Caco-2 (cell line): ENCODE data around the gene AOPEP. TPM values are rescaled to one million over a fixed set of nuclear protein-coding genes. Genes with fewer than 3 reads are reported as not detected.

Experiments
- BruUV-seq: library from RNA; stranded (reverse); fragments of 400-500 nt; replicated peaks from 2 replicates; lab custom pipeline; 2021; lab: Mats Ljungman, UMichigan
- CTCF ChIA-PET: fragments of 300-600 bp; sonication (Branson Sonifier 250); formaldehyde crosslinking; loops from one replicate; lab custom pipeline; 2022; ENCODE audit warnings: antibody characterized with exemption; lab: Charles Lee
- POLR2A ChIA-PET: fragments of 300-600 bp; sonication (Branson Sonifier 250); formaldehyde crosslinking; loops from one replicate; lab custom pipeline; 2022; ENCODE audit warnings: antibody characterized with exemption; lab: Charles Lee
- DNase-seq, 2 experiments: peaks; one replicate each; pipeline versions ENCODE4 v3.0.0 to v3.0.0-alpha.2; 2020 to 2022
- H3K27me3 ChIP-seq: replicated peaks from 2 replicates; pipeline ENCODE4 v1.6.0; 2011; ENCODE audit warnings: low read length; ENCODE audit not compliant: control insufficient read depth, insufficient read depth
- H3K36me3 ChIP-seq: 2 replicates; pipeline ENCODE4 v1.5.1; 2011; ENCODE audit warnings: low read length; ENCODE audit not compliant: control insufficient read depth, insufficient read depth
- H3K4me1 ChIP-seq: fragments of 250-450 bp; sonication (Bioruptor Pico); 2 replicates; pipeline ENCODE4 v1.5.1; 2020; ENCODE audit warnings: mild to moderate bottlenecking
- H3K4me3 ChIP-seq: 2 replicates; pipeline ENCODE4 v1.5.1; 2011; ENCODE audit warnings: low read depth, mild to moderate bottlenecking, control low read depth, low read length
- H3K9me3 ChIP-seq: fragments of 250-450 bp; sonication (Bioruptor Pico); 2 replicates; pipeline ENCODE4 v1.5.1; 2020; ENCODE audit warnings: mild to moderate bottlenecking, moderate library complexity
- H3K27ac Mint-ChIP-seq: one replicate; pipeline ENCODE4 v1.8.0; 2022; ENCODE audit warnings: mixed read lengths; ENCODE audit not compliant: unreplicated experiment
- H3K27me3 Mint-ChIP-seq: one replicate; pipeline ENCODE4 v1.8.0; 2022; ENCODE audit warnings: mixed read lengths; ENCODE audit not compliant: insufficient read depth, unreplicated experiment
- H3K36me3 Mint-ChIP-seq: one replicate; pipeline ENCODE4 v1.8.0; 2022; ENCODE audit warnings: mild to moderate bottlenecking, mixed read lengths; ENCODE audit not compliant: insufficient read depth, unreplicated experiment
- H3K4me1 Mint-ChIP-seq: one replicate; pipeline ENCODE4 v1.8.0; 2022; ENCODE audit warnings: low read depth, mixed read lengths; ENCODE audit not compliant: unreplicated experiment
- H3K4me3 Mint-ChIP-seq: one replicate; pipeline ENCODE4 v1.8.0; 2022; ENCODE audit warnings: mild to moderate bottlenecking, moderate library complexity, mixed read lengths; ENCODE audit not compliant: unreplicated experiment
- H3K9me3 Mint-ChIP-seq: one replicate; pipeline ENCODE4 v1.8.0; 2022; ENCODE audit warnings: mixed read lengths; ENCODE audit not compliant: unreplicated experiment
- intact Hi-C: fragments of 100-400 bp; cut with micrococcal nuclease; formaldehyde crosslinking; loops from one replicate; pipeline ENCODE4 v1.10.0; 2022; ENCODE audit not compliant: unreplicated experiment
- total RNA-seq: library from RNA; stranded (reverse); gene quantifications from 2 replicates; pipeline ENCODE4 v1.2.3, GENCODE V29; 2022
- TF ChIP-seq, protein P1 (sequence below), 2 experiments: fragments of 200-600 bp in 1 of 2; IDR thresholded peaks; 1 replicate in 1 of 2; 2 replicates in 1 of 2; pipeline versions ENCODE4 v1.5.1 to v1.8.0; 2011 to 2022; ENCODE audit warnings: antibody characterized with exemption in 1 of 2, control low read depth in 1 of 2, inconsistent platforms in 1 of 2, low read depth in 1 of 2, low read length in 1 of 2, mild to moderate bottlenecking in 1 of 2, moderate library complexity in 1 of 2; ENCODE audit not compliant: insufficient read depth in 1 of 2, severe bottlenecking in 1 of 2, unreplicated experiment in 1 of 2

The AOPEP gene
- total RNA-seq, 1 experiment from 2014 or later: 63.3 TPM

GRCh38 chr9:94907264-94907936, 180.9 kb downstream of the AOPEP start:
- ChIA-PET POLR2A (no interaction called here), CTCF (no interaction called here)
- H3K4me1 ChIP-seq: peaks cover 27% of the 10 kb centered on the region
- H3K36me3 ChIP-seq: no peaks in the 10 kb centered on the region
- H3K9me3 ChIP-seq: no peaks in the 10 kb centered on the region
- intact Hi-C loops: no loop called here
- no peak overlapping the region for H3K4me3 Mint-ChIP-seq
- no peak for DNase-seq
- TF ChIP-seq, protein P1, sequence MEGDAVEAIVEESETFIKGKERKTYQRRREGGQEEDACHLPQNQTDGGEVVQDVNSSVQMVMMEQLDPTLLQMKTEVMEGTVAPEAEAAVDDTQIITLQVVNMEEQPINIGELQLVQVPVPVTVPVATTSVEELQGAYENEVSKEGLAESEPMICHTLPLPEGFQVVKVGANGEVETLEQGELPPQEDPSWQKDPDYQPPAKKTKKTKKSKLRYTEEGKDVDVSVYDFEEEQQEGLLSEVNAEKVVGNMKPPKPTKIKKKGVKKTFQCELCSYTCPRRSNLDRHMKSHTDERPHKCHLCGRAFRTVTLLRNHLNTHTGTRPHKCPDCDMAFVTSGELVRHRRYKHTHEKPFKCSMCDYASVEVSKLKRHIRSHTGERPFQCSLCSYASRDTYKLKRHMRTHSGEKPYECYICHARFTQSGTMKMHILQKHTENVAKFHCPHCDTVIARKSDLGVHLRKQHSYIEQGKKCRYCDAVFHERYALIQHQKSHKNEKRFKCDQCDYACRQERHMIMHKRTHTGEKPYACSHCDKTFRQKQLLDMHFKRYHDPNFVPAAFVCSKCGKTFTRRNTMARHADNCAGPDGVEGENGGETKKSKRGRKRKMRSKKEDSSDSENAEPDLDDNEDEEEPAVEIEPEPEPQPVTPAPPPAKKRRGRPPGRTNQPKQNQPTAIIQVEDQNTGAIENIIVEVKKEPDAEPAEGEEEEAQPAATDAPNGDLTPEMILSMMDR (IDR thresholded peaks at IDR 0.05; ENCODE audit: insufficient read depth in 1 of 2, low read depth in 1 of 2, low read length in 1 of 2, severe bottlenecking in 1 of 2, unreplicated experiment in 1 of 2): no peak
- no TSS peak for BruUV-seq
- H3K36me3 Mint-ChIP-seq: no peaks in the 10 kb centered on the region
- no peaks in the 10 kb centered on the region for H3K9me3 Mint-ChIP-seq
- H3K4me3 ChIP-seq: no peak overlapping the region
- no peaks in the 10 kb centered on the region for H3K27me3 Mint-ChIP-seq
- no peak overlapping the region for H3K27ac Mint-ChIP-seq
- no peaks in the 10 kb centered on the region for H3K27me3 ChIP-seq
- peaks cover 14% of the 10 kb centered on the region for H3K4me1 Mint-ChIP-seq

- H3K4me1 Mint-ChIP-seq: peaks cover 20% of the 10 kb centered on the region
- no peaks in the 10 kb centered on the region for H3K36me3 Mint-ChIP-seq
- Histone ChIP-seq H3K9me3 (no peaks in the 10 kb centered on the region), H3K27me3 (no peaks in the 10 kb centered on the region), H3K4me1 (peaks cover 32% of the 10 kb centered on the region), H3K4me3 (no peak overlapping the region), H3K36me3 (no peaks in the 10 kb centered on the region)
- intact Hi-C loops: no loop called here
- BruUV-seq: no TSS peak
- no peaks in the 10 kb centered on the region for H3K9me3 Mint-ChIP-seq
- no peaks in the 10 kb centered on the region for H3K27me3 Mint-ChIP-seq
- DNase-seq: no peak
- TF ChIP-seq, protein P1 (IDR thresholded peaks at IDR 0.05; ENCODE audit: insufficient read depth in 1 of 2, low read depth in 1 of 2, low read length in 1 of 2, severe bottlenecking in 1 of 2, unreplicated experiment in 1 of 2): no peak
- H3K4me3 Mint-ChIP-seq: no peak overlapping the region
- CTCF ChIA-PET: no interaction called here
- POLR2A ChIA-PET: no interaction called here
- no peak overlapping the region for H3K27ac Mint-ChIP-seq
Observed at GRCh38 chr9:94908011-94908563, 181.6 kb downstream of the AOPEP start.

- BruUV-seq: no TSS peak
- no peaks in the 10 kb centered on the region for H3K9me3 Mint-ChIP-seq
- no peak overlapping the region for H3K4me3 Mint-ChIP-seq
- TF ChIP-seq, protein P1 (IDR thresholded peaks at IDR 0.05; ENCODE audit: insufficient read depth in 1 of 2, low read depth in 1 of 2, low read length in 1 of 2, severe bottlenecking in 1 of 2, unreplicated experiment in 1 of 2): no peak
- ChIA-PET POLR2A (interaction anchor here (0.5 kb wide), 1 partner anchor 10 kb away, joined by 5 read pairs; no protein-coding TSS in a partner anchor), CTCF (no interaction called here)
- DNase-seq: no peak
- Histone ChIP-seq H3K27me3 (no peaks in the 10 kb centered on the region), H3K4me3 (no peak overlapping the region), H3K9me3 (no peaks in the 10 kb centered on the region), H3K36me3 (no peaks in the 10 kb centered on the region), H3K4me1 (peaks cover 39% of the 10 kb centered on the region)
- no peaks in the 10 kb centered on the region for H3K27me3 Mint-ChIP-seq
- intact Hi-C loops: no loop called here
- H3K36me3 Mint-ChIP-seq: no peaks in the 10 kb centered on the region
- no peak overlapping the region for H3K27ac Mint-ChIP-seq
- peaks cover 23% of the 10 kb centered on the region for H3K4me1 Mint-ChIP-seq
Observed at GRCh38 chr9:94908583-94909249, 182.2 kb downstream of the AOPEP start.
